SK-N-SH treated with all-trans-retinoic acid at 6 μM for 48 hours (cell line): ENCODE results near the gene MYLK.

Experiments
- BACH2 ChIP-seq: fragments of 250-450 bp; sonication (Bioruptor Pico); IDR thresholded peaks from 2 replicates; pipeline ENCODE4 v1.9.0; 2021; ENCODE audit warnings: mild to moderate bottlenecking, borderline replicate concordance
- CREB5 ChIP-seq: fragments of 250-450 bp; sonication (Bioruptor Pico); IDR thresholded peaks from 2 replicates; pipeline ENCODE4 v1.5.1; 2020; ENCODE audit warnings: low read depth, mild to moderate bottlenecking, moderate library complexity
- ISL1 ChIP-seq: fragments of 250-450 bp; sonication (Bioruptor Pico); IDR thresholded peaks from 2 replicates; pipeline ENCODE4 v2.1.2; 2022; ENCODE audit warnings: mild to moderate bottlenecking, moderate library complexity
- PATZ1 ChIP-seq: fragments of 250-450 bp; sonication (Bioruptor Pico); IDR thresholded peaks from 2 replicates; pipeline ENCODE4 v1.8.0; 2020; ENCODE audit warnings: mild to moderate bottlenecking, moderate library complexity, borderline replicate concordance
- PPARA ChIP-seq: fragments of 250-450 bp; sonication (Bioruptor Pico); IDR thresholded peaks from 2 replicates; pipeline ENCODE4 v1.5.0; 2020; ENCODE audit warnings: mild to moderate bottlenecking, borderline replicate concordance
- ZNF70 ChIP-seq: fragments of 450-650 bp; formaldehyde crosslinking; IDR thresholded peaks from 2 replicates; pipeline ENCODE4 v1.5.0; 2020; ENCODE audit warnings: mild to moderate bottlenecking, moderate library complexity
- ZNF8 ChIP-seq: fragments of 450-650 bp; formaldehyde crosslinking; IDR thresholded peaks from 2 replicates; pipeline ENCODE4 v1.5.0; 2020; ENCODE audit warnings: mild to moderate bottlenecking, moderate library complexity

DNA sequence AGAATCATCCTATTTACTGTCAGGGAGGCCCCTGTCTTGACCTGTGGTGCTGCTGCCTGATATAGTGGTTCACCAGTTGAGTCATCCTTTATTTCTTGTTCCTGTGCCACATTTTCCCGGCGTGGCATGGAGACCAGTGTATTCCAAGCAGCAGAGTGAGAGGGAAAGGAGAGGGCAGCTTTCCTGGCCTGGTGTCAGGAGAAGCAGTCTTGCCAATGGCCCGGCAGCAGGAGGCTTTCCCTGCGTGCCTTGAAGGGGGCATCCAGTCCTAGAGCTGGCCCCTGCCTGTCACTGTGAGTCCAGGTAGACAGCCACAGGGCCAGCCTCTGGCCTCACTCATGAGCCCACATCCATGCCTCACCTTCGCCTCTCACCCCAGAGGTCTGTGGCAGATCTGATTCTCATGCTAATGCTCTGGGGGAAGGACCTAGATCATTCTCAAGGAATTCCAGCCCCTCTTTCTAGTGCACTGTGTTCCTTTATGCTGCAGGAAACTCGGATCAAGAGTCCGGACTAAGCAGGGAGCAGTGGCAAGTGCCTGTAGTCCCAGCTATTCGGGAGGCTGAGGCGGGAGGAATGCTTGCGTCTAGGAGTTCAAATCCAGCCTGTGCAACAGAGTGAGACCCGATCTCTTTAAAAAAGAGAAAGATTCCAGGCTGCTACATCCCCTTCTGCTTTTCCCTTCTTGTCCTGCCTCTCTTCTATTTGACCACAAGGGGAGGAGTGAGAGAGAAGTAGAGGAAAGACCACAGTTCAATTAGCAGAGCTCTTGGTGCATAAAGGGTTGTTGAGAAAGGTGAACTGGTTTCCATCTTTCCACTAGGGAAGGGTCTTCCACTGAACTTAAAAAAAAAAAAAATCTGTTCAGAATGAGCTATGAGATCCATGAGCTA, 232.4 kb downstream of the MYLK start:
- no peak for TF ChIP-seq BACH2 (CRISPR knock-in tag)
- no peak for TF ChIP-seq ZNF70
- no peak for TF ChIP-seq PATZ1
- TF ChIP-seq CREB5 (CRISPR knock-in tag) = no peak
- no peak for TF ChIP-seq ISL1 (CRISPR knock-in tag)
- TF ChIP-seq ZNF8 = no peak
- TF ChIP-seq PPARA = no peak
